NCI-H748 treated with DMSO at 0.1 percent for 48 hours (cell line): ENCODE measurements around the gene GTF3C4.
"Not testable (repeated sequence)": the region's sequence is repeated elsewhere in the genome, so short reads cannot be mapped to it uniquely, and the experiment has no call there.

Experiments
- DNase-seq: peaks from one replicate; lab custom pipeline; 2025; lab: John Stamatoyannopoulos, UW

GTF3C4 gene

GRCh38 chr9:132699956-132700355, 29.7 kb downstream of the GTF3C4 start:
- no peak for DNase-seq

GRCh38 chr9:132702254-132702653, 32.0 kb downstream of the GTF3C4 start:
- DNase-seq: no peak

- DNase-seq: no peak
Observed at GRCh38 chr9:132703336-132703735, 33.1 kb downstream of the GTF3C4 start.

- no peak for DNase-seq
Observed at GRCh38 chr9:132708239-132708638, 38.0 kb downstream of the GTF3C4 start.

GRCh38 chr9:132708769-132709430, 38.6 kb downstream of the GTF3C4 start:
- DNase-seq: no peak

- no peak for DNase-seq
Observed at GRCh38 chr9:132710333-132710732, 40.1 kb downstream of the GTF3C4 start.

GRCh38 chr9:132711152-132711551, 40.9 kb downstream of the GTF3C4 start:
- not testable (repeated sequence) for DNase-seq

- DNase-seq: no peak
Observed at GRCh38 chr9:132711846-132712245, 41.6 kb downstream of the GTF3C4 start.

GRCh38 chr9:132712753-132713152, 42.5 kb downstream of the GTF3C4 start:
- DNase-seq: no peak

- DNase-seq: no peak
Observed at GRCh38 chr9:132716007-132716406, 45.7 kb downstream of the GTF3C4 start.

GRCh38 chr9:132717326-132717945, 47.2 kb downstream of the GTF3C4 start:
- no peak for DNase-seq

GRCh38 chr9:132718381-132718928, 48.2 kb downstream of the GTF3C4 start:
- not testable (repeated sequence) for DNase-seq

GRCh38 chr9:132721661-132722060, 51.4 kb downstream of the GTF3C4 start:
- no peak for DNase-seq

GRCh38 chr9:132722564-132723065, 52.4 kb downstream of the GTF3C4 start:
- DNase-seq: no peak

GRCh38 chr9:132723809-132724208, 53.5 kb downstream of the GTF3C4 start:
- no peak for DNase-seq

- no peak for DNase-seq
Observed at GRCh38 chr9:132725306-132725705, 55.0 kb downstream of the GTF3C4 start.

GRCh38 chr9:132726576-132727130, 56.4 kb downstream of the GTF3C4 start:
- DNase-seq: no peak

GRCh38 chr9:132728071-132728470, 57.8 kb downstream of the GTF3C4 start:
- no peak for DNase-seq

GRCh38 chr9:132728497-132728896, 58.2 kb downstream of the GTF3C4 start:
- DNase-seq: no peak

GRCh38 chr9:132729235-132729890, 59.1 kb downstream of the GTF3C4 start:
- DNase-seq: no peak

- DNase-seq: no peak
Observed at GRCh38 chr9:132730054-132731033, 60.1 kb downstream of the GTF3C4 start.
